HG03457 (cell line): ENCODE data around the gene WDR49.
A peak's percentile ranks its signal among the peaks of the same experiment; 100 is the strongest.

Source experiments
- ATAC-seq: cut with Tn5 transposase; IDR thresholded peaks from one replicate; pipeline ENCODE4 v1.9.1; 2021; ENCODE audit warnings: moderate number of reproducible peaks; ENCODE audit not compliant: unreplicated experiment

Gene WDR49

GRCh38 chr3:167653760-167654159 lies at the start of gene WDR49:
WDR49 (minus strand) TSS chr3:167653942; CDS start chr3:167653425, 517 bp downstream.
- ATAC-seq: no peak

GRCh38 chr3:167700926-167701325 lies 47.2 kb upstream of the WDR49 start:
- ATAC-seq: no peak

DNA sequence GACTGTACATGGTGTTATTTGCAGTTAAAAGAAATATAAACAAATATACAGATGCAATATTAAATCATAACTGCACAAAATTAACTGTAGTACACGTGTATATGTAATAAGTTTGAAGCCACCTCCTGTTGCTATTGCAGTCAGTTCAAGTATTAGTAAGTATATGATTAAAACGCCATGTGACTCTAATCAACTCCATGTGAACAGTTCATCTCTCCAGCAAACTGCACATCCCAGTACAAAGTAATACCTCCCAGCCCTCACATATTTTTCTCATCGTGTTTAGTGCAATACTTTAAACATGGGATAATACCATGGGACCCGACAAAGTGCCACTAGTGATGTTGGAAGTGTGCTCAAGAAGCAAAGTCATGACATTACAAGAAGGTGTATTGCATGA lies 46.3 kb upstream of the WDR49 start:
- ATAC-seq: no peak

- ATAC-seq: no peak
Measured at GRCh38 chr3:167694121-167694520, 40.4 kb upstream of the WDR49 start.

DNA sequence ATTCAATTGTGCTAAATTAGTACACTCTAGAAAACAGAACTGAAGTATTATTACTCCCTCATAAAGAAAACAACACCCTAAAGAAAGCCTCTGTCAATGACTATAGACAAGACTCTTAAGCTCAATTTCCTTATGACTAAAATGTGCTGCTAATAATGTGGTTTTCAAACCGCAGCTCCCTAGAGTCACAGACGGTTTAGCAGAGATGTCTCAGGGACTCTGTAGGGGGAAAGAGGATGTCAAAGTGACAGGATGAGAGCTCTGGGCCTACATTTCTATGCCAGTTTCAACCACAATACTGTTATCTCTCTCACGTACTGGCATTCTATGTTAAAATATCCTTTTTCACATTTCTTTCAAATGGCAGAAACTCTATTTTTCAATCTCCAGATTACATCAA lies 37.6 kb upstream of the WDR49 start:
- ATAC-seq: peak; percentile 100

DNA sequence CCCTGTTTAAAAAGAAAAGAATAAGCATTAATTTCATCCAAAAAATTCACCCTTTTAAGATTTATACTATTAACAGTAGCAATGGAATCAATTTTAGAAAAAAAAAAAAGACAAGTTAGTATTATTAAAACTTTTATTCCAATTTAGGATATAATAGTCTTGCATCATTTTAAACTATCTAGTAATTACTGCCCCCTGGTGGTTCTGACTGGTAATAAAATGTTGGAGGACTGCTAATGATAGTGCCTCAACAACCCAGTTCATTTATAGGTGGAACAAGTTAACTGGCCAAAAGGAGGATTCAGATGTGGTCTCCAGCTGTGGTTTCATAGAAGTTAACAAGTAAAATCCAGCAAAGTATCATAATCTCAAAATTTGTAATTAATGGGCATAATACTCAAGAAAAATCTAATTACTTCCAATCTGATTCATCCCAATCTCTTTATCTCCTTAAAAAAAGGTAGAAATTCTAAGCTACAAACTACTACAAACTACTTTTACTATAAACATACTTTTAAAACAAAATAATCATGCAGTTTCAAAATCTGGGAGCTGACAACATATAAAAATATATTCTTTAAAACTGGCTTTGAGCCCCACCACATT lies 30.7 kb upstream of the WDR49 start:
- no peak for ATAC-seq

GRCh38 chr3:167679526-167679925 lies 25.8 kb upstream of the WDR49 start:
- ATAC-seq: no peak

DNA sequence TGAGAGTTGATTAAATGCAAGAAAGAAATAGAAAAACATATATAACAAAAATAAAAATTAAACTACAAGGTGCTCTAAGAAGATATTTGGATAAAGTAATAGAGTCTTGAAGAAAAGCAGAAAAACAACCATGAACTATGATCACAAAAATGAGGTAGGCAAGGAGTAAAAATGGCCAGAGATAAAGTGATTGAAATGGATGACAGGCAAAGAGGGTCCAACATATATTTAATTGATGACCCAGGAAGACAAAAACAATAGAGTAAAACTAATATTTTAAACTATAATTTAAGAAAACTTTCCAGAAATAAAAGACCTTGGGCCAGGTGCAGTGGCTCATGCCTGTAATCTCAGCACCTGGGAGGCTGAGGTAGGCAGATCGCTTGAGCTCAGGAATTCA lies 22.1 kb upstream of the WDR49 start:
- no peak for ATAC-seq

GRCh38 chr3:167673221-167673620 lies 19.5 kb upstream of the WDR49 start:
- no peak for ATAC-seq

DNA sequence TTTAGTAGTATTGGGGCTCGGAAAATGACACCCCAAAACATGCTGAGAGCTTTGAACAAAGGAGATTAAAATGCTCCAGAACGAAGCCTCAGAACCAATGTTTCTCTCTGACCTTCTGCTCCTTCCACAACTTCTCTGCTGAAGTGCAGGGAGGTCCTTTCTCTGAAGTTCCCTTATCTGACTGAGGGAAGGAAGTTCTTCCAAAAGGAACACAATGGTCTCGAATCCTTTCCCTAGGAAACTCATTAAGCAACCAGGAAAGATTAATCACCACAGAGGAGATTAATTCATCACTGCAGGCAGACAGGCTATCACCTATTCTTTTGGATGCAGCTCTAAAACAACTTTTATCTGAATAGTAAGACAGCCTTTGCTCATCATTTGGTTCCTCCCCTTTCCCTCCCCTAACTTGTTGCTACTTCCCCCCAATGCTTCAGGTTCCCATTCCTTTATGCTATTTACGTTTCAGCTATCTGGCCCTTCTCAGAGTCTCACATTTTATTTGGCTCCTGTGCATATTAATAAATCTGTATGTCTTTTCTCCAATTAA lies 18.2 kb upstream of the WDR49 start:
- ATAC-seq: no peak

DNA sequence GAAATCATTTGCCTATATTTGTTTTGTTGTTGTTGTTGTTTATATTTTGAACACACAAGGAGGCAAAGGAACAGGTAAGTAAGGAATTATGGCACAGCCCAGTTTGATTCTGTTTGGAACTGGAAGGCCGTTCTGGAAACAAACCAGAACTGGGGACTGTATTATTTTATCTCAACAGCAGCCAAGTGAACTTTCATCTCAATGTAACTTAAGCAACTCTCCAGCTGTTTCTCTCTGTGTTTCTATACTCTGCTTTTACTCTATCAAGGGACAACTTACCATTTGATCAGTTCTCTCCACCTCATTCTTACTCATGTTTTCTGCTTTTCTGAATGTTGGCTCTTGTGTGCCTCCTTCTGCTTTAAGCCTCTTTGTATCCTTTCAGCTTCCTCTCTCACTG lies 16.0 kb upstream of the WDR49 start:
- ATAC-seq: no peak

DNA sequence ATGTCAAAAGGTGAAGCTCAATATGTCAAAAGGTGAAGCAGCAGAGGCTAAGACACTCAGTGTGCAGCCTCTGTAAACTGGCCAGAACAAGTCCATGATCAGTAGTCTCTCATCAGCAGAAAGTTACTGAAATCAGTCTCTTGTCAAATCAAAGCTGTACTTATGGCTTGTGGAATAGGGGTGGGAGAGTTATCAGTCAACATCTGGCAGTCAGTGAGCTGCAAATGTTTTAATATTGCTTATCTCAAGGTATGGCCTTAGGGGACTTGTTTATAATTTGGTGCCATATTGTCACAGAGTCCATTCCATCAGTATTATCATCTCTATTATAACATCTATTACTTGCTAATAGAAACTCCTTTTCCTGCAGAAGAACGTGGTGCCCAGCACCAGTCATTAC lies 14.9 kb upstream of the WDR49 start:
- no peak for ATAC-seq

- ATAC-seq: no peak
Measured at GRCh38 chr3:167666563-167666962, 12.8 kb upstream of the WDR49 start.

- no peak for ATAC-seq
Measured at GRCh38 chr3:167662919-167663400, 9.2 kb upstream of the WDR49 start.

DNA sequence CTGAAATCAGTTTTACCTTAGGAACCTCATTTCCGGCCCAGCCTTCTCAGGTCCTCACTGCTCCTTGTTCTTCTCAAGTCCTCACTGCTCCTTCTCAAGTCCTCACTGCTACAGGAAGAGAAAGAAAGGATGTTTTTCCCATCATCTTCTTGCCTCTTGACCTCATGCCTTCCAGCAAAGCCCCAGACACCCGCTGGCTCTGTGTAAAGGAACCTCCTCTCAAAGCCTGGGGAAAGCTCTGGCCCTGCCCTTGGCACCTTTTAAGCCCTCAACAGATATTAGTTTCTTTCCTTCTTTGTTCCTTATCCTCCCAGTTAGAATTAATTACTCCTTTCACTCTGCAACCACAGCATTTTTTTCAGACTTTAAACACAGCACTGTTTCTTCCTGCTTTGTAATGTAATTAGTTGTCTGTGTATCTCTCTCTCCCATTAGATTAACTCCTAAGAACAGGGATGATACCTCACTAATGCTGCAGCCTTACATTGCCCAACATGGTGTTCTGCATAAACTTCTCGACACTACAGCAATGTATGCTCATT lies 4.0 kb upstream of the WDR49 start:
- ATAC-seq: no peak

DNA sequence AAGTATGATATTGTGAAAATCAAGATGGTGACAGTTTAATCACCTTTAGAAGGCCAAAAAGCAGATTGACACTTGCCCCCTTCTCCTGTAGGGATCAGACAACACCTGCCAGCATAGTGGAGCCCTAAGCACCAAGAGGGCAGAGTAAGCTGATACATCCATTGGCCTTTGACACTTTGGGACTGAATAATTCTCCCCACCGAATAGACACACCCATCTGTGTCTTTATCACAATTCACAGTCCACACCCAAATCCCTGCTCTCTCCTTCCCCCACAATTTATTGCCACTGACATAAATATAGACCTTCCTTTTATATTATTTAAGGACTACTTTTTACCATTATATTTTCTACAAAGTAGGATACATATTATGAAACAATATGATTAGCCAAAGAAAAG lies 3.1 kb upstream of the WDR49 start:
- no peak for ATAC-seq

DNA sequence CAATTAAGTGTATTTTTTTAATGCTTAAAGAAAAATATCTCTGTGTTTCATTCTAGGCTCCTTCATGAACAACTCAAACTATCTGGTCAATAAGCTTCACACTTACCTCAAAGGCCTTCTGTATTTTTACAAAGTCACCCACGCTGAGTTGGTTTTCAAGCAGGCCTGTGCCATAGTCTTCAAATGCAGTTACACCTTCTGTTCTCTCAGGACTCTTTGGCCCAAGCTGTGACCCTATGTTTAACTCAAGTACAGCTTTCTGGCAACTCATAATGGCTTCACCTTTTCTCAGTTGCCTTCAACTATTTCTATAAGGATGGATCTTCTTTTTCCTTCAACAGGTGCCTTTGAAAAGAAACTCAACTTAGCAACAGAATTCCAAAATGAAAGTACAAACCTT lies 587 bp downstream of the WDR49 start:
- ATAC-seq: no peak

DNA sequence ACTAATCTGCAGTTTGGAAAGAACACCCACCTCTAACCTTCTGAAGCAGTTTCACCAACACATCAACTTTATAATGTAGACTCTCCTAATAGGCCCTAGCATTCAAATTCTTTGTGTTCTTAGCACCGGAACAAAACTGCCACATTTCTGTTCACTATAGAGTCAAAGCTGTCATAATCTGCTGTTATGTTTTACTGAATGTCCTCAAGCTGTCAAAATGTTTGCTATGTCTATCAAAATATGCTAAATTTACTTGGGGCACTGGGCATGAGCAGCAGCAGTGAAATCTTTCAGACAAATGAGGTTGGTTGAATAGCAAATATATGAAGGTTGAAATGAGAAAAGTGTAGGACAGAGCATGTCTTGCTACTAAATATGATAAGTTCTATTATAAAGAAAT lies 1.9 kb downstream of the WDR49 start:
- ATAC-seq: no peak

- no peak for ATAC-seq
Measured at GRCh38 chr3:167650459-167650858, 3.3 kb downstream of the WDR49 start.

DNA sequence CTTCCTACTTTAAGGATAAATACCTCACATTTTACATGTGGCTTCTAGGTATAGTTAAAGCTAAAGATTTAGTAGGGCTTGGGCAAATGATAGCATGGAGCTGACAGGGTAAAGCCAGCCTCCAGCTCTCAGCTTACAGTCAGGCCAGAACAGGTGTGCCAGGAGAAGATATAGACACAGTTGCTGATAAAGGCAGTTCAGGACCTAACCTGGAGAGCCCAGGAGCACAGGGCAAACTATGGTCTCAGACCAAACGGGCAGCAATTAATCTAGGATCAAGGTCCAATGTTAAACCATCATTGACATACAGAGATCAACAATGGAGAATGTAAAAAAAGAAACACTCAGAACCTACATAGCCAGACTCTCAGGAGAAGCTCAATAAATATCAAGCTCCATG lies 4.0 kb downstream of the WDR49 start:
- no peak for ATAC-seq

DNA sequence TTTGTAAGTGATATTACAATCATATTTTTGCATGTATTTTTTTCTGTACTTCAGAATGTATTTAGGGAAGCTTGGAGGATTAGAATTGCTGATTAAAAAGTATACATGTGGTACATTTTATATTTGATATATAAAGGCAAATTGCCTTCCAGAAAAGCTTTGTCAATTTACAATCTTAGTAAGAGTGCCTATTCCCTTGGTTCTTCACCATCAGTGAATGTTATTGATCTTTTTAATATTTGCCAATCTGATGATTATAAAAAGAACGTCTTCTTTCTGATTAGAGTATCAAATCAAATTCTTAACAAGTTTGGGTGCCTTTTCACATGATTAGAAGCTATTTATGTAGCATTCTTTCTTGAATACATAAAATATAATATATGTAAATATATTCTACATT lies 9.1 kb downstream of the WDR49 start:
- no peak for ATAC-seq

DNA sequence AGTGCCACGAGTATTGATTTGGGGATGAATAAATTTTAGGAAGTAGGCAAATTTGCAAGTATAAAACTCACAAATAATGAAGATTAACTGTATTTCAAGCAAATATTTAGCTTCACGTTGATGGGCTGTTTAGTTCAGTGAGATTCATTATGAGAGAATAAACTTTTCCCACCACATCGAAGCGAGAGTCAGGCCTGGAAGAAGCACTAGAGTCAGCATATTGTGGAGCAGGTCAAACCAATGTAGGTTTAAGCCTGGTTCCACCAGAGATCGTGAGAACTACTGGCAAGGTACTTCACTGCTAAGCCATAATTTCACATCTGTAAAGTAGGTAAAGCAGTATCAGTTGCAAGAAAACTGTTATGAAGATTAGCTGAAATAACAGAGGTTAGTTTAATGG lies 22.3 kb downstream of the WDR49 start:
- no peak for ATAC-seq

DNA sequence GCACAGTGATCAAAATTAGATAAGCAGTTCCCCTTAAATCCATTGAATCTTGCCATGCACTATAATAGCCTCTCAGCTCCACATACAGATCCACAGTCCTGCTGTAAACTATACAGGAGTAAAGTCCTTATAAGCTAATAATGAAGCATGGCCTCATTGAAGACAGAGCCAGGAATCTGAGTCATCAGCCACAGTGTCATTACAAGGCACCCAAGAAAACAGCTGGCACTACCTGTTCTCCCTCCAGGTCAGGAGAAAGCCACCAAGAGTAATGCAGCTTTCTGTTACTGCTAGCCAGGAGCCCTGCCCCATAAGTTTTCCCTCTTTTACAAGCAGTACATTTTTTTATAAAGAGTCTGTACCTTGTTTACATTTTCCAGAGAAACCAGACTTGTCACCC lies 27.3 kb downstream of the WDR49 start:
- no peak for ATAC-seq
